CD4-positive, alpha-beta T cell treated with Interleukin-6 for 4 hours (primary cell): ENCODE measurements around the gene OLFM2.
"Not testable (repeated sequence)": the region's sequence is repeated elsewhere in the genome, so short reads cannot be mapped to it uniquely, and the experiment has no call there.

Source experiments
- DNase-seq: peaks from one replicate; pipeline ENCODE4 v3.0.0-alpha.2; 2020; ENCODE audit warnings: mixed read lengths

OLFM2 gene

GRCh38 chr19:9941231-9941630 is 4.9 kb upstream of the OLFM2 start:
- no peak for DNase-seq

GRCh38 chr19:9940778-9941177 is 4.5 kb upstream of the OLFM2 start:
- DNase-seq: no peak

GRCh38 chr19:9939301-9939913 is 3.1 kb upstream of the OLFM2 start:
- DNase-seq: no peak

GRCh38 chr19:9937001-9937411 is 691 bp upstream of the OLFM2 start:
- DNase-seq: no peak

- DNase-seq: no peak
Observed at GRCh38 chr19:9935506-9936325, 599 bp downstream of the OLFM2 start.

- peak; percentile 74 for DNase-seq
Observed at GRCh38 chr19:9934132-9934950, 2.0 kb downstream of the OLFM2 start.

- DNase-seq: no peak
Observed at GRCh38 chr19:9932835-9933234, 3.5 kb downstream of the OLFM2 start.

GRCh38 chr19:9931629-9932028 is 4.7 kb downstream of the OLFM2 start:
- no peak for DNase-seq

GRCh38 chr19:9923440-9923839 is 12.9 kb downstream of the OLFM2 start:
- no peak for DNase-seq

GRCh38 chr19:9922782-9923379 is 13.4 kb downstream of the OLFM2 start:
- DNase-seq: not testable (repeated sequence)

GRCh38 chr19:9917321-9917720 is 19.0 kb downstream of the OLFM2 start:
- no peak for DNase-seq

- DNase-seq: no peak
Observed at GRCh38 chr19:9916719-9917118, 19.6 kb downstream of the OLFM2 start.

- peak; percentile 91 for DNase-seq
Observed at GRCh38 chr19:9914315-9915207, 21.8 kb downstream of the OLFM2 start.

- no peak for DNase-seq
Observed at GRCh38 chr19:9914001-9914314, 22.4 kb downstream of the OLFM2 start.

GRCh38 chr19:9913237-9914000 is 22.9 kb downstream of the OLFM2 start:
- peak; percentile 19 for DNase-seq

- DNase-seq: no peak
Observed at GRCh38 chr19:9912551-9913236, 23.6 kb downstream of the OLFM2 start.

- DNase-seq: no peak
Observed at GRCh38 chr19:9911524-9912185, 24.7 kb downstream of the OLFM2 start.

GRCh38 chr19:9910625-9911024 is 25.7 kb downstream of the OLFM2 start:
- no peak for DNase-seq

- no peak for DNase-seq
Observed at GRCh38 chr19:9909251-9909650, 27.1 kb downstream of the OLFM2 start.

- DNase-seq: no peak
Observed at GRCh38 chr19:9906475-9907087, 29.7 kb downstream of the OLFM2 start.
